Astrocyte (in vitro differentiated cells and primary cell): Measurements from ENCODE around the gene SAMD7.

Experiments used
- EZH2 ChIP-seq: IDR thresholded peaks from 2 replicates; pipeline ENCODE4 v1.6.1; 2012; ENCODE audit warnings: mild to moderate bottlenecking, low read length, inconsistent platforms; ENCODE audit not compliant: insufficient read depth
- TF ChIP-seq, protein P1 (sequence below): IDR thresholded peaks from 2 replicates; pipeline ENCODE4 v1.5.1; 2011; ENCODE audit warnings: low read depth, mild to moderate bottlenecking, inconsistent platforms, low read length, moderate library complexity; ENCODE audit not compliant: insufficient read depth

- no peak for TF ChIP-seq EZH2
- TF ChIP-seq, protein P1, sequence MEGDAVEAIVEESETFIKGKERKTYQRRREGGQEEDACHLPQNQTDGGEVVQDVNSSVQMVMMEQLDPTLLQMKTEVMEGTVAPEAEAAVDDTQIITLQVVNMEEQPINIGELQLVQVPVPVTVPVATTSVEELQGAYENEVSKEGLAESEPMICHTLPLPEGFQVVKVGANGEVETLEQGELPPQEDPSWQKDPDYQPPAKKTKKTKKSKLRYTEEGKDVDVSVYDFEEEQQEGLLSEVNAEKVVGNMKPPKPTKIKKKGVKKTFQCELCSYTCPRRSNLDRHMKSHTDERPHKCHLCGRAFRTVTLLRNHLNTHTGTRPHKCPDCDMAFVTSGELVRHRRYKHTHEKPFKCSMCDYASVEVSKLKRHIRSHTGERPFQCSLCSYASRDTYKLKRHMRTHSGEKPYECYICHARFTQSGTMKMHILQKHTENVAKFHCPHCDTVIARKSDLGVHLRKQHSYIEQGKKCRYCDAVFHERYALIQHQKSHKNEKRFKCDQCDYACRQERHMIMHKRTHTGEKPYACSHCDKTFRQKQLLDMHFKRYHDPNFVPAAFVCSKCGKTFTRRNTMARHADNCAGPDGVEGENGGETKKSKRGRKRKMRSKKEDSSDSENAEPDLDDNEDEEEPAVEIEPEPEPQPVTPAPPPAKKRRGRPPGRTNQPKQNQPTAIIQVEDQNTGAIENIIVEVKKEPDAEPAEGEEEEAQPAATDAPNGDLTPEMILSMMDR = no peak
These were observed 19.5 kb downstream of the SAMD7 start for GRCh38 chr3:169930843-169931242.
